Breast epithelium (tissue), 4 donors: Measurements from ENCODE around the gene UBE2L3. TPM values are rescaled to one million over a fixed set of nuclear protein-coding genes. Genes with fewer than 3 reads are reported as not detected.
"Not testable (repeated sequence)": the region's sequence is repeated elsewhere in the genome, so short reads cannot be mapped to it uniquely, and the experiment has no call there.

ENCODE experiments used
- DNase-seq, 2 donors: peaks; one replicate each; pipeline ENCODE4 v3.0.0-alpha.2; 2019; ENCODE audit warnings: low spot score in 2 of 2
- H3K27ac ChIP-seq, 2 donors: fragments of 200-600 bp; sonication (generic) in 1 of 2; one replicate each; pipeline ENCODE4 v1.5.1; 2016 to 2019; ENCODE audit warnings: mild to moderate bottlenecking in 1 of 2
- H3K27me3 ChIP-seq, 2 donors: fragments of 200-600 bp; sonication (generic) in 1 of 2; one replicate each; pipeline versions ENCODE4 v1.5.1 to v1.6.0; 2017 to 2019; ENCODE audit warnings: control low read depth in 1 of 2, mild to moderate bottlenecking in 1 of 2
- H3K36me3 ChIP-seq: fragments of 200-600 bp; one replicate; pipeline ENCODE4 v1.5.1; 2019
- H3K4me1 ChIP-seq, 2 donors: fragments of 200-600 bp; sonication (generic); one replicate each; pipeline ENCODE4 v1.5.1; 2016 to 2019; ENCODE audit warnings: control low read depth in 1 of 2
- H3K4me3 ChIP-seq, 3 donors: fragments of 200-600 bp; sonication (generic); 1 replicate in 2 of 3; 2 replicates in 1 of 3; pipeline ENCODE4 v1.5.1; 2016 to 2019; ENCODE audit warnings: mild to moderate bottlenecking in 3 of 3, moderate library complexity in 2 of 3
- H3K9me3 ChIP-seq, 2 donors: fragments of 200-600 bp; sonication (generic) in 1 of 2; one replicate each; pipeline ENCODE4 v1.5.1; 2016 to 2019; ENCODE audit warnings: control low read depth in 1 of 2
- CTCF ChIP-seq, 3 donors: fragments of 450-650 bp; IDR thresholded peaks; one replicate each; pipeline ENCODE4 v1.5.1; 2016 to 2017; ENCODE audit warnings: antibody characterized with exemption in 3 of 3, mild to moderate bottlenecking in 3 of 3, moderate library complexity in 3 of 3
- POLR2A ChIP-seq: fragments of 450-650 bp; IDR thresholded peaks from one replicate; pipeline ENCODE4 v1.6.1; 2016; ENCODE audit warnings: antibody characterized with exemption, mild to moderate bottlenecking, moderate library complexity
- POLR2AphosphoS5 ChIP-seq, 3 donors: sonication (generic); formaldehyde crosslinking; IDR thresholded peaks; one replicate each; pipeline ENCODE4 v1.6.1; 2017; ENCODE audit warnings: antibody characterized with exemption in 3 of 3
- intact Hi-C: fragments of 100-400 bp; cut with DNase I; formaldehyde crosslinking; loops from one replicate; pipeline ENCODE4 v1.15.1; 2023; ENCODE audit warnings: low total_unique reads
- total RNA-seq, 3 donors: library from RNA; depleted of rRNA; stranded (reverse); fragments of >200 nt; gene quantifications; one replicate each; pipeline ENCODE4 v1.1.0, GENCODE V29; 2016

Gene UBE2L3
- total RNA-seq, 3 donors from 2014 or later: 34.1 to 40.8 (median 38.3) TPM

- intact Hi-C loops: no loop called here
- H3K36me3 ChIP-seq: no peaks in the 10 kb centered on the region
- no peaks in the 10 kb centered on the region for H3K9me3 ChIP-seq
- H3K27ac ChIP-seq: no peak overlapping the region
- TF ChIP-seq CTCF (IDR thresholded peaks at IDR 0.05) (no peak), POLR2A (no peak), POLR2AphosphoS5 (IDR thresholded peaks at IDR 0.05) (no peak)
- no peak overlapping the region for H3K4me3 ChIP-seq
- H3K27me3 ChIP-seq: no peaks in the 10 kb centered on the region
- H3K4me1 ChIP-seq: peaks cover 10 to 18% of the 10 kb centered on the region in 2 donors
- no peak for DNase-seq
Observed at GRCh38 chr22:21593406-21594232, 26.1 kb downstream of the UBE2L3 start.

GRCh38 chr22:21594865-21595452 lies 27.4 kb downstream of the UBE2L3 start:
- Histone ChIP-seq H3K36me3 (no peaks in the 10 kb centered on the region), H3K4me3 (no peak overlapping the region), H3K27me3 (no peaks in the 10 kb centered on the region), H3K9me3 (no peaks in the 10 kb centered on the region), H3K4me1 (peaks cover 10 to 18% of the 10 kb centered on the region in 2 donors), H3K27ac (no peak overlapping the region)
- intact Hi-C loops: no loop called here
- DNase-seq: no peak
- no peak for TF ChIP-seq POLR2A
- TF ChIP-seq POLR2AphosphoS5 (IDR thresholded peaks at IDR 0.05): no peak
- TF ChIP-seq CTCF (IDR thresholded peaks at IDR 0.05): no peak

GRCh38 chr22:21596356-21597135 lies 29.0 kb downstream of the UBE2L3 start:
- H3K4me1 ChIP-seq, H3K27me3 ChIP-seq, intact Hi-C loops, H3K4me3 ChIP-seq, DNase-seq, H3K27ac ChIP-seq, H3K9me3 ChIP-seq, H3K36me3 ChIP-seq: not testable (repeated sequence)

- Histone ChIP-seq H3K9me3 (no peaks in the 10 kb centered on the region), H3K4me3 (no peak overlapping the region), H3K27ac (no peak overlapping the region), H3K4me1 (no peaks in the 10 kb centered on the region), H3K36me3 (no peaks in the 10 kb centered on the region), H3K27me3 (no peaks in the 10 kb centered on the region)
- intact Hi-C loops: no loop called here
- DNase-seq: no peak
- TF ChIP-seq POLR2A (no peak), CTCF (IDR thresholded peaks at IDR 0.05) (no peak), POLR2AphosphoS5 (IDR thresholded peaks at IDR 0.05) (no peak)
Observed at GRCh38 chr22:21598302-21598701, 30.8 kb downstream of the UBE2L3 start.

DNA sequence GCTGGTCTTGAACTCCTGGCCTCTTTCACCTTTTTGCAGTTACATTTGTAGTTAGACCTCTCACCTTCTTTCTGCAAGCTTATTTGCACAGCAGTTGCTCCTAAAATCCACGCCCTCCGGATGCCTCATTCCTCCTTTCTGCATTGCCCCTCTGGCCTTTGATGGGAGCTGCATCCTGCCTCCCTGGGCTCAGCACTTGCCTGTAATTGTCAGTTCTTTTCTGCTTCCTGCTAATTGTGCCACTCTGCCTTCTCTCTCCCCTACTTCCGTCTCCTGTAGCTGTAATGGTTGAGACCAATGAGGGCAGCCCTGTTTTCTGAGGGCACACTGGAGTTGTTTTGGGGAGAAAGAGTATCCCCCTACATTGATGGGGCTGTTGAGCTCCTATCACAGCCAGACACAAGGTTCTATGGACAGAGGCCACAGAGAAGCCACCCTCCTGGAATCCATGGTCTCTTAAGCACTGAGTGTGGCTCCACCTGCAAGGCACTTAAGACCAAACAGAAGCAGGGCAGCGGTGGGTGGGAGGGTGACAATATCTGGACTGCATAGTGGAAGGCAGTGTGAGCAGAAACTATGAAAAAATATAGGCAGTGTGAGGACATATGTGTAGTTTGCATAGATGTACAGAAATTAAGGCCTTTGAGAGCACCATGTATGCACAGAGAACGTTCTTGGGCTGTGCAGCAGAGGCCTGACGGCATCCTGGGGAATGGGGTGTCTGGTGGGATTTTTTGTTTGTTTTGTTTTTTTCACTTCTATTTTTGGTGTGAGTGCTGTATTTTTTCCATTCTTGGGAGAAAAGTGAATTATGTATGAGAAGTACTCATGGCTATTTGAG lies 31.8 kb downstream of the UBE2L3 start:
- no peak for DNase-seq
- Histone ChIP-seq H3K4me3 (no peak overlapping the region), H3K36me3 (no peaks in the 10 kb centered on the region), H3K27me3 (no peaks in the 10 kb centered on the region), H3K4me1 (no peaks in the 10 kb centered on the region), H3K9me3 (no peaks in the 10 kb centered on the region), H3K27ac (no peak overlapping the region)
- intact Hi-C loops: no loop called here
- TF ChIP-seq POLR2A (no peak), POLR2AphosphoS5 (IDR thresholded peaks at IDR 0.05) (no peak), CTCF (IDR thresholded peaks at IDR 0.05) (no peak)
